Activated T-cell treated with anti-CD3 and anti-CD28 coated beads, Interleukin-2, amount 50 U/mL, for 24 hours (primary cell): ENCODE data around the gene TRPM3.

ENCODE experiments used
- DNase-seq: peaks from one replicate; pipeline ENCODE4 v3.0.0-alpha.2; 2020
- H3K27ac Mint-ChIP-seq: 2 replicates; pipeline ENCODE4 v1.8.0; 2020; ENCODE audit warnings: mild to moderate bottlenecking, mixed read lengths
- H3K27me3 Mint-ChIP-seq: 2 replicates; pipeline ENCODE4 v1.8.0; 2020; ENCODE audit warnings: mixed read lengths
- H3K36me3 Mint-ChIP-seq: 2 replicates; pipeline ENCODE4 v1.8.0; 2020; ENCODE audit warnings: low read depth, mixed read lengths
- H3K4me1 Mint-ChIP-seq: 2 replicates; pipeline ENCODE4 v1.8.0; 2020; ENCODE audit warnings: low read depth, mixed read lengths
- H3K4me3 Mint-ChIP-seq: 2 replicates; pipeline ENCODE4 v1.8.0; 2020; ENCODE audit warnings: mild to moderate bottlenecking, moderate library complexity, mixed read lengths
- H3K9me3 Mint-ChIP-seq: 2 replicates; pipeline ENCODE4 v1.8.0; 2020; ENCODE audit warnings: mixed read lengths

Gene TRPM3

GRCh38 chr9:70805949-70806348 is 315.5 kb downstream of the TRPM3 start:
- no peaks in the 10 kb centered on the region for H3K4me1 Mint-ChIP-seq

GRCh38 chr9:70802758-70803436 is 318.5 kb downstream of the TRPM3 start:
- H3K4me1 Mint-ChIP-seq = no peaks in the 10 kb centered on the region
- DNase-seq = no peak
- no peak overlapping the region for H3K27ac Mint-ChIP-seq
- no peaks in the 10 kb centered on the region for H3K27me3 Mint-ChIP-seq
- no peaks in the 10 kb centered on the region for H3K36me3 Mint-ChIP-seq
- no peak overlapping the region for H3K4me3 Mint-ChIP-seq
- no peaks in the 10 kb centered on the region for H3K9me3 Mint-ChIP-seq

More at GRCh38 chr9:70805949-70806348, 315.5 kb downstream of the TRPM3 start:
- Mint-ChIP-seq H3K36me3 (no peaks in the 10 kb centered on the region), H3K4me3 (no peak overlapping the region), H3K27ac (no peak overlapping the region), H3K27me3 (no peaks in the 10 kb centered on the region), H3K9me3 (no peaks in the 10 kb centered on the region)
- no peak for DNase-seq

DNA sequence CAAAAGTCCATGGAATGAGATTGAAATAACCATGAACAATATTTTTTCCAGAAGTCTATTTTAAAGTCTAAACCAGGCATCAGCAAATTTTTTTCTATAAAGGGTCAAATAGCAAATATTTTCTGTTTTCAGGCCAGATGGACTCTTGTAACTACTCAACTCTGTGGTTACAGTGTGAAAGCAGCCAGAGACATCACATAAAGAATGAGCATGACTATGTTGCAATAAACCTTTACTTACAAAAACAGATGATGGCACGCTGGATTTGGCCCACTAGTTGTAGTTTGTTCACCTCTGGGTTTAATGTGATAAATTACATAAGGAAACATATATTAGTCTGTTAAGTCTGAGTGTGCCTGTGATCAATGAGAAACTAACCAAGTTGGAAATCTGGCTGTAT is 319.2 kb downstream of the TRPM3 start:
- DNase-seq = no peak
- Mint-ChIP-seq H3K27ac (no peak overlapping the region), H3K9me3 (no peaks in the 10 kb centered on the region), H3K27me3 (no peaks in the 10 kb centered on the region), H3K4me3 (no peak overlapping the region), H3K4me1 (no peaks in the 10 kb centered on the region), H3K36me3 (no peaks in the 10 kb centered on the region)

DNA sequence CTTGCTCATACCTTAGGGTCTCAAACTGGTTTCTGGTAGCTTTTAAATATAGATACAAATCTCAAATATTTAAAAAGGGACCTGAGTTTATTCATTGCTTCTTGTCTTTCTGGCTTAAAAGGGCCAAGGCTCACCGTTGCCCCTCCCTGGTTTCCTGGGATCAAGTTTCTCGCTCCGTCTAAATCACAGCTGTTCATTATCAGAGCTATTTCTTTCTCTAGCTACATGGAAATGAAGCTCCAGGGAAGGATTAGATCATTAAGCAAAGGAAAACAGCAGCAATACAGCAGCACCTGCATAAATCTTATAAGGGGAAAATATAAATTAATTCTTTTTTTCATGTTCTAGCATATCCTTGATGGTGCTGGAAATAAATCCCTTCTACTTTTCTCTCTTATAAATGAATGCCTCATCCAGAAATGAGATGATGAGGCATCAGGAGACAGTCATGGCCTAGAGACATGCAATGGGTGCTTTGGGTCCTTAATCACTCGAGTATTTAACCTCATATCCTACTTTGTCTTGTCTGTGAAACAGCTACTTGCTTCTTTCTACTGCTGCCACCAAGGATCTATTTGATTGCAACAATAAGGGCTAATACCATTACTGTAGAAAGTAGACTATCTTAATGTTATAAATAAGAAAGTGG is 320.1 kb downstream of the TRPM3 start:
- no peaks in the 10 kb centered on the region for H3K9me3 Mint-ChIP-seq
- no peak overlapping the region for H3K4me3 Mint-ChIP-seq
- H3K27me3 Mint-ChIP-seq = no peaks in the 10 kb centered on the region
- no peaks in the 10 kb centered on the region for H3K36me3 Mint-ChIP-seq
- H3K27ac Mint-ChIP-seq = no peak overlapping the region
- H3K4me1 Mint-ChIP-seq = no peaks in the 10 kb centered on the region
- no peak for DNase-seq

DNA sequence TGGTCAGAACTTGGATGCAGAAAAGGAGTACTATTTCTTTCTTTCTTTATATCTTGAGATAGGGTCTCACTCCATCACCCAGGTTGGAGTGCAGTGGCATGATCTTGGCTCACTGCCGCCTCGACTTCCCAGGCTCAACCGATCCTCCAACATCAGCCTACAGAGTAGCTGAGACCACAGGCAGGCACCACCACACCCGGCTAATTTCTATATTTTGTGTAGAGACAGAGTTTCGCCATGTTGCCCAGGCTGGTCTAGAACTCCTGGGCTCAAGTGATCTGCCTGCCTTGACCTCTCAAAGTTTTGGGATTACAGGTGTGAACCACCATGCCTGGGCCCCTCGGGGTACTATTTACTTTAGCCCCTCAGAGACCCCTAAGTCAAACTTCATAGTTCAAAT is 323.4 kb downstream of the TRPM3 start:
- Mint-ChIP-seq H3K4me1 (no peaks in the 10 kb centered on the region), H3K27ac (no peak overlapping the region), H3K9me3 (no peaks in the 10 kb centered on the region), H3K4me3 (no peak overlapping the region), H3K27me3 (no peaks in the 10 kb centered on the region), H3K36me3 (no peaks in the 10 kb centered on the region)
- DNase-seq = no peak

- H3K27me3 Mint-ChIP-seq = no peaks in the 10 kb centered on the region
- DNase-seq = no peak
- no peaks in the 10 kb centered on the region for H3K36me3 Mint-ChIP-seq
- H3K4me1 Mint-ChIP-seq = no peaks in the 10 kb centered on the region
- no peak overlapping the region for H3K27ac Mint-ChIP-seq
- no peaks in the 10 kb centered on the region for H3K9me3 Mint-ChIP-seq
- H3K4me3 Mint-ChIP-seq = no peak overlapping the region
Observed at GRCh38 chr9:70795841-70796240, 325.6 kb downstream of the TRPM3 start.

DNA sequence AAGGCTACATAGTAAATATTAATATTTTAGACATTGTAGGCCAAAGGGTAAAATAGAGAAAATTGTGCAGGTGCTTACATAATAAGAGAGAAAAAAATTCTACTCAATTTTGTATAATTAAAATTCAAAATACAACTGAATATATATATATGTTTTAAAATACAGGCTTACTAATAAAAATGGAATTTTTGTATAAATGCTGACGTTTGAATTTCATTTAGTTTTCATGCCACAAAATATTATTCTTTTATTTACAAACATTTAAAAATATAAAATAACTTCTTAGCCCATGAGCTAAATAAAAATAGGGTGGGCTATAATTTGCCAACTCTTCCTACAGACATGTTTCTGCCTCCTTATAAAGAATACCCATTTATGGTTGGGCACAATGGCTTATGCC is 328.6 kb downstream of the TRPM3 start:
- Mint-ChIP-seq H3K36me3 (no peaks in the 10 kb centered on the region), H3K27ac (no peak overlapping the region), H3K27me3 (peaks cover 3% of the 10 kb centered on the region), H3K9me3 (no peaks in the 10 kb centered on the region), H3K4me3 (no peak overlapping the region), H3K4me1 (no peaks in the 10 kb centered on the region)
- no peak for DNase-seq

- Mint-ChIP-seq H3K27me3 (peaks cover 3% of the 10 kb centered on the region), H3K4me3 (no peak overlapping the region), H3K4me1 (no peaks in the 10 kb centered on the region), H3K27ac (no peak overlapping the region), H3K36me3 (no peaks in the 10 kb centered on the region), H3K9me3 (no peaks in the 10 kb centered on the region)
- no peak for DNase-seq
Observed at GRCh38 chr9:70791936-70792335, 329.5 kb downstream of the TRPM3 start.

DNA sequence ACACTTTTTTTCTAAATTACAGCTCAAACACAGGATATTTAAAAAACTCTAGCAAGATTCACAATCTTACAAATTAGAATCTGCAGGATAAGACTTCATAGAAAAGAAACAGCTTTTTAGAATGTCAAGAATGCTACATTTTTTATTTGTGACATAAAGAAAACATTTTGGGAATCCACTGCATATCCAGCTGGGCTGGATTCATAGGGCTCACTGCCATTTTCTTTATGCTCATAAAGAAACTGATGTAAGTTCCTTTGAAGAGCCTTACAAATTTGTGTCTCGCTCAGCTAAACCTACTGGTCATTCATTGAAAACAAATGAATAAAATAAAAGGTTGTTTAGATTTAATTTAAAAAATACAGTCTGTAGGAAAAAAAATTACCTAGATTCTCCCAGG is 332.3 kb downstream of the TRPM3 start:
- DNase-seq = no peak
- Mint-ChIP-seq H3K4me1 (no peaks in the 10 kb centered on the region), H3K36me3 (no peaks in the 10 kb centered on the region), H3K27me3 (peaks cover 3% of the 10 kb centered on the region), H3K9me3 (no peaks in the 10 kb centered on the region), H3K4me3 (no peak overlapping the region), H3K27ac (no peak overlapping the region)

GRCh38 chr9:70784456-70784855 is 337.0 kb downstream of the TRPM3 start:
- Mint-ChIP-seq H3K27ac (no peak overlapping the region), H3K27me3 (no peaks in the 10 kb centered on the region), H3K9me3 (no peaks in the 10 kb centered on the region), H3K36me3 (no peaks in the 10 kb centered on the region), H3K4me3 (no peak overlapping the region), H3K4me1 (no peaks in the 10 kb centered on the region)
- DNase-seq = no peak

GRCh38 chr9:70778568-70778967 is 342.9 kb downstream of the TRPM3 start:
- H3K36me3 Mint-ChIP-seq = no peaks in the 10 kb centered on the region

GRCh38 chr9:70773579-70773978 is 347.8 kb downstream of the TRPM3 start:
- no peak for DNase-seq
- Mint-ChIP-seq H3K36me3 (no peaks in the 10 kb centered on the region), H3K9me3 (no peaks in the 10 kb centered on the region), H3K27ac (no peak overlapping the region), H3K4me3 (no peak overlapping the region), H3K27me3 (peaks cover 11% of the 10 kb centered on the region), H3K4me1 (no peaks in the 10 kb centered on the region)

More at GRCh38 chr9:70778568-70778967, 342.9 kb downstream of the TRPM3 start:
- Mint-ChIP-seq H3K4me3 (no peak overlapping the region), H3K27me3 (peaks cover 2% of the 10 kb centered on the region), H3K27ac (no peak overlapping the region), H3K4me1 (no peaks in the 10 kb centered on the region), H3K9me3 (no peaks in the 10 kb centered on the region)
- DNase-seq = no peak

GRCh38 chr9:70772601-70773000 is 348.8 kb downstream of the TRPM3 start:
- Mint-ChIP-seq H3K4me1 (no peaks in the 10 kb centered on the region), H3K27me3 (peaks cover 9% of the 10 kb centered on the region), H3K9me3 (no peaks in the 10 kb centered on the region), H3K36me3 (no peaks in the 10 kb centered on the region), H3K27ac (no peak overlapping the region), H3K4me3 (no peak overlapping the region)
- DNase-seq = no peak

GRCh38 chr9:70765946-70766345 is 355.5 kb downstream of the TRPM3 start:
- no peaks in the 10 kb centered on the region for H3K36me3 Mint-ChIP-seq
- no peak for DNase-seq
- H3K4me1 Mint-ChIP-seq = no peaks in the 10 kb centered on the region
- peaks cover 6% of the 10 kb centered on the region for H3K27me3 Mint-ChIP-seq
- no peaks in the 10 kb centered on the region for H3K9me3 Mint-ChIP-seq
- H3K4me3 Mint-ChIP-seq = no peak overlapping the region
- H3K27ac Mint-ChIP-seq = no peak overlapping the region

GRCh38 chr9:70761139-70761670 is 360.2 kb downstream of the TRPM3 start:
- Mint-ChIP-seq H3K4me3 (no peak overlapping the region), H3K4me1 (no peaks in the 10 kb centered on the region), H3K27me3 (peaks cover 3% of the 10 kb centered on the region), H3K9me3 (no peaks in the 10 kb centered on the region), H3K27ac (no peak overlapping the region), H3K36me3 (no peaks in the 10 kb centered on the region)
- DNase-seq = no peak
